ENCODE measurements around the gene ZNF518A. TPM values are rescaled to one million over a fixed set of nuclear protein-coding genes. Genes with fewer than 3 reads are reported as not detected.

ZNF518A gene
- total RNA-seq, 1 experiment from 2014 or later: 13.7 TPM

- H3K27me3 ChIP-seq (replicated peaks; ENCODE audit: insufficient read depth, low read depth, low read length, poor library complexity): peaks cover 64% of the 10 kb centered on the region
- H3K27ac ChIP-seq (ENCODE audit: low read depth, low read length, poor library complexity, severe bottlenecking): no peak overlapping the region
- intact Hi-C loops (cut with micrococcal nuclease; ENCODE audit: unreplicated experiment): no loop called here
- BruUV-seq (replicated peaks): no TSS peak
- TF ChIP-seq CTCF (conservative IDR thresholded peaks at IDR 0.05; ENCODE audit: low read depth, low read length) (no peak), EZH2 (IDR thresholded peaks at IDR 0.05; ENCODE audit: borderline replicate concordance, low read depth, low read length, poor library complexity, severe bottlenecking) (no peak)
- ChIA-PET CTCF (no interaction called here), POLR2A (ENCODE audit: low non-redundant PET) (no interaction called here)
- DNase-seq (ENCODE audit: low spot score): no peak
- no peaks in the 10 kb centered on the region for H3K36me3 ChIP-seq (ENCODE audit: insufficient read depth, low read length, poor library complexity, severe bottlenecking)
- no peaks in the 10 kb centered on the region for H3K9me3 ChIP-seq (ENCODE audit: low read depth, low read length, poor library complexity, severe bottlenecking)
- no peak overlapping the region for H3K4me3 ChIP-seq (ENCODE audit: low read depth, low read length, poor library complexity, severe bottlenecking)
- no peaks in the 10 kb centered on the region for H3K4me1 ChIP-seq (ENCODE audit: insufficient read depth, low read length, poor library complexity, severe bottlenecking)
These were observed 17.6 kb upstream of the ZNF518A start for GRCh38 chr10:96112531-96112930.

GRCh38 chr10:96118604-96119450, 11.3 kb upstream of the ZNF518A start:
- Histone ChIP-seq H3K4me1 (ENCODE audit: insufficient read depth, low read length, poor library complexity, severe bottlenecking) (no peaks in the 10 kb centered on the region), H3K27me3 (replicated peaks; ENCODE audit: insufficient read depth, low read depth, low read length, poor library complexity) (peaks cover 25% of the 10 kb centered on the region), H3K4me3 (ENCODE audit: low read depth, low read length, poor library complexity, severe bottlenecking) (no peak overlapping the region), H3K27ac (ENCODE audit: low read depth, low read length, poor library complexity, severe bottlenecking) (no peak overlapping the region), H3K36me3 (ENCODE audit: insufficient read depth, low read length, poor library complexity, severe bottlenecking) (no peaks in the 10 kb centered on the region), H3K9me3 (ENCODE audit: low read depth, low read length, poor library complexity, severe bottlenecking) (no peaks in the 10 kb centered on the region)
- no TSS peak for BruUV-seq (replicated peaks)
- intact Hi-C loops (cut with micrococcal nuclease; ENCODE audit: unreplicated experiment): no loop called here
- POLR2A ChIA-PET (ENCODE audit: low non-redundant PET): no interaction called here
- CTCF ChIA-PET: no interaction called here
- no peak for TF ChIP-seq CTCF (conservative IDR thresholded peaks at IDR 0.05; ENCODE audit: low read depth, low read length)
- no peak for TF ChIP-seq EZH2 (IDR thresholded peaks at IDR 0.05; ENCODE audit: borderline replicate concordance, low read depth, low read length, poor library complexity, severe bottlenecking)
- no peak for DNase-seq (ENCODE audit: low spot score)

- POLR2A ChIA-PET (ENCODE audit: low non-redundant PET): no interaction called here
- intact Hi-C loops (cut with micrococcal nuclease; ENCODE audit: unreplicated experiment): no loop called here
These were observed 7.3 kb upstream of the ZNF518A start for GRCh38 chr10:96122824-96123223.

More at GRCh38 chr10:96122824-96123223, 7.3 kb upstream of the ZNF518A start:
- H3K36me3 ChIP-seq (ENCODE audit: insufficient read depth, low read length, poor library complexity, severe bottlenecking): no peaks in the 10 kb centered on the region
- H3K4me1 ChIP-seq (ENCODE audit: insufficient read depth, low read length, poor library complexity, severe bottlenecking): no peaks in the 10 kb centered on the region
- H3K27me3 ChIP-seq (replicated peaks; ENCODE audit: insufficient read depth, low read depth, low read length, poor library complexity): peaks cover 18% of the 10 kb centered on the region
- CTCF ChIA-PET: no interaction called here
- TF ChIP-seq EZH2 (IDR thresholded peaks at IDR 0.05; ENCODE audit: borderline replicate concordance, low read depth, low read length, poor library complexity, severe bottlenecking) (no peak), CTCF (conservative IDR thresholded peaks at IDR 0.05; ENCODE audit: low read depth, low read length) (no peak)
- no peaks in the 10 kb centered on the region for H3K9me3 ChIP-seq (ENCODE audit: low read depth, low read length, poor library complexity, severe bottlenecking)
- H3K4me3 ChIP-seq (ENCODE audit: low read depth, low read length, poor library complexity, severe bottlenecking): no peak overlapping the region
- no peak overlapping the region for H3K27ac ChIP-seq (ENCODE audit: low read depth, low read length, poor library complexity, severe bottlenecking)
- BruUV-seq (replicated peaks): no TSS peak
- no peak for DNase-seq (ENCODE audit: low spot score)
